K562 (cell line): Measurements from ENCODE around the gene ZDHHC17. TPM values are rescaled to one million over a fixed set of nuclear protein-coding genes. Genes with fewer than 3 reads are reported as not detected.

Experiments used
- ATAC-seq: fragments of 200-7000 bp; cut with Tn5 transposase; 3 replicates; pipeline ENCODE4 v1.9.1; 2020; ENCODE audit warnings: moderate library complexity
- BruUV-seq: library from RNA; stranded (reverse); fragments of 400-500 nt; replicated peaks from 2 replicates; lab custom pipeline; 2021; lab: Mats Ljungman, UMichigan
- CTCF ChIA-PET: fragments of 300-600 bp; formaldehyde crosslinking; extraction: SDS; loops from one replicate; lab custom pipeline; 2021; ENCODE audit warnings: low intra/inter-chr PET ratio; lab: Yijun Ruan, JAX
- POLR2A ChIA-PET: fragments of 300-600, 350-650 bp; sonication (Branson Sonifier 250); formaldehyde crosslinking; extraction: SDS; loops from one replicate; lab custom pipeline; 2021; ENCODE audit warnings: antibody characterized with exemption, inconsistent platforms; lab: Yijun Ruan, JAX
- DNase-seq, 4 experiments: peaks; one replicate each; pipeline versions ENCODE4 v3.0.0 to v3.0.0-alpha.2; 2011 to 2018; ENCODE audit warnings: low spot score in 3 of 4, mixed read lengths in 3 of 4; ENCODE audit errors: extremely low read depth in 1 of 4
- FAIRE-seq: peaks from 2 replicates; lab custom pipeline; 2011; peaks lifted over from hg19 to GRCh38; lab: Jason Lieb, UNC
- H2AFZ ChIP-seq: 2 replicates; pipeline ENCODE4 v1.6.0; 2011; ENCODE audit warnings: low read depth, low read length, control low read depth, inconsistent platforms
- H3K27ac ChIP-seq: fragments of 200-600 bp; 3 replicates; pipeline ENCODE4 v1.8.0; 2011; ENCODE audit warnings: low read depth, mild to moderate bottlenecking, control low read depth, inconsistent platforms, low read length, moderate library complexity, mixed read lengths; ENCODE audit errors: extremely low read depth
- H3K27me3 ChIP-seq, 2 experiments: fragments of 300-600 bp in 1 of 2; 2 replicates in 1 of 2; 3 replicates in 1 of 2; pipeline versions ENCODE4 v1.6.0 to v1.8.0; 2011; ENCODE audit warnings: inconsistent platforms in 2 of 2, low read length in 2 of 2, mild to moderate bottlenecking in 1 of 2, mixed read lengths in 1 of 2, moderate library complexity in 1 of 2; ENCODE audit not compliant: control insufficient read depth in 2 of 2, insufficient read depth in 2 of 2
- H3K36me3 ChIP-seq: fragments of 300-600 bp; 3 replicates; pipeline ENCODE4 v1.8.0; 2011; ENCODE audit warnings: mild to moderate bottlenecking, low read length, inconsistent platforms; ENCODE audit not compliant: control insufficient read depth, insufficient read depth
- H3K4me1 ChIP-seq, 2 experiments: fragments of 200-600 bp in 1 of 2; replicated peaks in 1 of 2; 2 replicates in 1 of 2; 3 replicates in 1 of 2; pipeline versions ENCODE4 v1.5.1 to v1.8.0; 2011; ENCODE audit warnings: inconsistent platforms in 2 of 2, low read length in 2 of 2, mild to moderate bottlenecking in 1 of 2, mixed read lengths in 1 of 2, moderate library complexity in 1 of 2; ENCODE audit not compliant: control insufficient read depth in 2 of 2, insufficient read depth in 2 of 2
- H3K4me2 ChIP-seq: 2 replicates; pipeline ENCODE4 v1.6.1; 2011; ENCODE audit warnings: low read length, control low read depth, inconsistent platforms, mixed read lengths; ENCODE audit not compliant: insufficient read depth
- H3K4me3 ChIP-seq: fragments of 200-600 bp; sonication (generic), shearing (Covaris generic); 2 replicates; pipeline ENCODE4 v1.5.1; 2016; ENCODE audit warnings: control low read depth, inconsistent platforms
- H3K79me2 ChIP-seq: fragments of 200-600 bp; 3 replicates; pipeline ENCODE4 v1.8.0; 2011; ENCODE audit warnings: low read length, inconsistent platforms; ENCODE audit not compliant: control insufficient read depth, insufficient read depth
- H3K9ac ChIP-seq, 2 experiments: 2 replicates each; pipeline versions ENCODE4 v1.6.0 to v1.6.1; 2011; ENCODE audit warnings: low read depth in 2 of 2, low read length in 2 of 2, control low read depth in 1 of 2, inconsistent platforms in 1 of 2, mild to moderate bottlenecking in 1 of 2, mixed read lengths in 1 of 2; ENCODE audit not compliant: insufficient read depth in 1 of 2
- H3K9me1 ChIP-seq: one replicate; pipeline ENCODE4 v1.6.0; 2011; ENCODE audit warnings: inconsistent platforms, mild to moderate bottlenecking, low read length, moderate library complexity; ENCODE audit not compliant: control insufficient read depth, insufficient read depth
- H3K9me3 ChIP-seq: replicated peaks from 2 replicates; pipeline ENCODE4 v1.5.1; 2011; ENCODE audit warnings: low read depth, low read length, inconsistent platforms; ENCODE audit not compliant: control insufficient read depth, insufficient read depth
- H4K20me1 ChIP-seq: replicated peaks from 2 replicates; pipeline ENCODE4 v1.6.1; 2011; ENCODE audit warnings: low read length, inconsistent platforms, mixed read lengths; ENCODE audit not compliant: control insufficient read depth, insufficient read depth
- ATF1 ChIP-seq, 2 experiments: fragments of 450-650 bp in 1 of 2; IDR thresholded peaks; 2 replicates each; pipeline ENCODE4 v1.6.1; 2016; ENCODE audit warnings: missing compliant biosample characterization in 1 of 2, missing genetic modification characterization in 1 of 2
- CREB5 ChIP-seq: fragments of 250-450 bp; sonication (Bioruptor Pico); IDR thresholded peaks from 2 replicates; pipeline ENCODE4 v1.5.0; 2020; ENCODE audit warnings: mild to moderate bottlenecking
- CXXC5 ChIP-seq: fragments of 250-450 bp; sonication (Bioruptor Pico); IDR thresholded peaks from 2 replicates; pipeline ENCODE4 v1.8.0; 2022; ENCODE audit warnings: inconsistent platforms, mild to moderate bottlenecking, moderate library complexity
- GTF2A2 ChIP-seq: IDR thresholded peaks from 2 replicates; pipeline ENCODE4 v1.6.1; 2016; ENCODE audit warnings: mild to moderate bottlenecking, missing genetic modification characterization, missing compliant biosample characterization
- KDM5B ChIP-seq: fragments of 200-600 bp; sonication (generic); IDR thresholded peaks from 2 replicates; pipeline ENCODE4 v1.6.1; 2012; ENCODE audit warnings: low read depth, mild to moderate bottlenecking, moderate library complexity, low read length, control low read depth, inconsistent platforms; ENCODE audit not compliant: insufficient replicate concordance
- MTA3 ChIP-seq: fragments of 450-650 bp; formaldehyde crosslinking; IDR thresholded peaks from 2 replicates; pipeline ENCODE4 v1.6.1; 2017; ENCODE audit warnings: mild to moderate bottlenecking, borderline replicate concordance
- NFIX ChIP-seq: fragments of 250-450 bp; sonication (Bioruptor Pico); IDR thresholded peaks from 2 replicates; pipeline ENCODE4 v1.4.0; 2020; ENCODE audit warnings: low read depth, mild to moderate bottlenecking, moderate library complexity
- NRF1 ChIP-seq, 2 experiments: fragments of 450-650 bp; IDR thresholded peaks in 1 of 2; conservative IDR thresholded peaks in 1 of 2; 2 replicates each; pipeline ENCODE4 v1.6.1; 2014; ENCODE audit warnings: mild to moderate bottlenecking in 2 of 2
- PTTG1 ChIP-seq: fragments of 450-650 bp; IDR thresholded peaks from 2 replicates; pipeline ENCODE4 v1.6.1; 2016; ENCODE audit warnings: low read depth, mild to moderate bottlenecking, missing genetic modification characterization, missing compliant biosample characterization
- RBFOX2 ChIP-seq: fragments of 200-400 bp; formaldehyde crosslinking; IDR thresholded peaks from 2 replicates; pipeline ENCODE4 v1.6.1; 2017; ENCODE audit warnings: low read depth, mild to moderate bottlenecking, low read length, moderate library complexity
- TARDBP ChIP-seq: fragments of 450-650 bp; IDR thresholded peaks from 2 replicates; pipeline ENCODE4 v1.6.1; 2016
- TFAM ChIP-seq: fragments of 250-450 bp; sonication (Bioruptor Pico); conservative IDR thresholded peaks from 2 replicates; pipeline ENCODE4 v1.5.0; 2021; ENCODE audit warnings: mild to moderate bottlenecking, moderate library complexity
- ZFP91 ChIP-seq: sonication (generic); formaldehyde crosslinking; IDR thresholded peaks from 2 replicates; pipeline ENCODE4 v1.8.0; 2022; ENCODE audit warnings: mild to moderate bottlenecking, missing genetic modification reagents
- ZFX ChIP-seq: sonication (generic); formaldehyde crosslinking; IDR thresholded peaks from 2 replicates; pipeline ENCODE4 v1.8.0; 2022; ENCODE audit warnings: mild to moderate bottlenecking, missing genetic modification reagents, moderate library complexity
- ZNF175 ChIP-seq: fragments of 200-800 bp; sonication (Bioruptor generic); IDR thresholded peaks from 2 replicates; pipeline ENCODE4 v1.6.1; 2016; ENCODE audit warnings: low read depth, mild to moderate bottlenecking, missing genetic modification characterization, missing compliant biosample characterization
- WGBS: fragments of 100-300 bp; shearing (Covaris generic); methylation state at CpG from one replicate; pipeline ENCODE4 v1.1.6; 2016; ENCODE audit warnings: low coverage, mixed read lengths; ENCODE audit not compliant: insufficient coverage; ENCODE audit errors: missing lambda C conversion rate; 5-methylcytosine and 5-hydroxymethylcytosine counted together
- in situ Hi-C: fragments of 300-500 bp; cut with MboI; formaldehyde crosslinking; loops from 4 replicates; pipeline ENCODE4 v1.15.0; 2018; ENCODE audit warnings: inconsistent platforms, mixed read lengths
- intact Hi-C: fragments of 100-400 bp; cut with micrococcal nuclease; formaldehyde crosslinking; loops from 2 replicates; pipeline ENCODE4 v1.14.2; 2022
- polyA plus RNA-seq, 8 experiments: library from polyadenylated mRNA; depleted of rRNA in 4 of 8; stranded (reverse) in 5 of 8; unstranded in 3 of 8; fragments of >200 nt; fragmentation: Nextera tagmentation in 2 of 8; fragmentation: Illumina TruSeq in 1 of 8; extraction: Ambion mirVana in 2 of 8; extraction: Trizol in 1 of 8; gene quantifications; 2 replicates each; pipeline versions ENCODE4 v1.2.1 to v1.2.3, GENCODE V29; 2011 to 2014; ENCODE audit warnings: inconsistent platforms in 1 of 8, missing spikeins in 1 of 8
- total RNA-seq, 7 experiments: library from RNA; depleted of rRNA in 6 of 7; stranded (reverse); fragments of >200 nt in 6 of 7; fragmentation: Illumina TruSeq in 2 of 7; extraction: Trizol in 2 of 7; gene quantifications; 2 replicates each; pipeline versions ENCODE4 v1.2.1 to v1.2.3, GENCODE V29; 2011 to 2021; ENCODE audit warnings: low replicate concordance in 1 of 7

The ZDHHC17 gene
- total and polyA plus RNA-seq, 9 of the 15 experiments (the other 6 are each of a cell fraction or from before 2014, with no cell fraction given) = 6.7 to 66.0 (median 27.5) TPM

GRCh38 chr12:76878899-76879709 lies 115.2 kb downstream of the ZDHHC17 start, which contains the start of gene CSRP2:
CSRP2 (minus strand) TSS chr12:76879019; CDS start chr12:76866260, 12,759 bp downstream.
- H3K9ac ChIP-seq = peak within 1 kb of the TSS; percentile 40 to 91
- no TSS peak for BruUV-seq
- DNase-seq (peak; percentile 87 to 92 (median 90)), ATAC-seq (peak; percentile 98), FAIRE-seq (no peak)
- H3K27me3 ChIP-seq = no peaks in the 10 kb centered on the region; a peak in 1 of 5 replicates
- WGBS = 4% methylated on average over 39 of the region's 71 CpGs
- ChIA-PET POLR2A (interaction anchor here (1.0 kb wide), 1 partner anchor 14 kb away, joined by 5 read pairs; no protein-coding TSS in a partner anchor), CTCF (interaction anchor here (0.7 kb wide), 1 partner anchor 101 kb away, joined by 3 read pairs; no protein-coding TSS in a partner anchor)
- H3K4me2 ChIP-seq = peak within 1 kb of the TSS; percentile 71
- in situ Hi-C loops = no loop called here
- no peaks in the 10 kb centered on the region for H3K9me3 ChIP-seq
- peaks cover 0 to 16% of the 10 kb centered on the region in 2 experiments; a peak in 3 of 5 replicates for H3K4me1 ChIP-seq
- no peaks in the 10 kb centered on the region for H3K9me1 ChIP-seq
- H3K27ac ChIP-seq = no peak within 1 kb of the TSS
- H3K4me3 ChIP-seq = peak within 1 kb of the TSS; percentile 58
- no peaks in the 10 kb centered on the region for H3K79me2 ChIP-seq
- intact Hi-C loops = loop anchor here (5.0 kb wide), 1 partner anchor 133 kb away; no protein-coding TSS in a partner anchor
- no peaks in the 10 kb centered on the region for H4K20me1 ChIP-seq
- peak within 1 kb of the TSS; percentile 73 for H2AFZ ChIP-seq
- H3K36me3 ChIP-seq = no peaks in the 10 kb centered on the region
- TF ChIP-seq CREB5 (CRISPR knock-in tag) (no peak), GTF2A2 (tag) (peak; percentile 82; the same call in 1 of the 2 replicates), ATF1 (CRISPR knock-in tag; IDR thresholded peaks at IDR 0.05) (no peak), ATF1 (tag; IDR thresholded peaks at IDR 0.05) (peak; percentile 27; the same call in 1 of the 2 replicates), NFIX (CRISPR knock-in tag) (no peak), MTA3 (peak; percentile 86), PTTG1 (tag) (no peak), ZFX (peak; percentile 27; the same call in 1 of the 2 replicates), CXXC5 (CRISPR knock-in tag) (0 out of 2 replicates have a peak, but pooled peaks have one; percentile 34), TFAM (CRISPR knock-in tag) (no peak), ZFP91 (CRISPR knock-in tag) (0 out of 2 replicates have a peak, but pooled peaks have one; percentile 47), TARDBP (0 out of 2 replicates have a peak, but pooled peaks have one; percentile 28), RBFOX2 (peak; percentile 66), KDM5B (peak; percentile 69), ZNF175 (CRISPR knock-in tag) (no peak), NRF1 (conservative IDR thresholded peaks at IDR 0.05 in 1 of 2, IDR thresholded peaks at IDR 0.05 in 1 of 2) (peak; percentile 33 to 45; a peak in 3 of 4 replicates)
